ENCODE results near the gene AGBL4. TPM values are rescaled to one million over a fixed set of nuclear protein-coding genes. Genes with fewer than 3 reads are reported as not detected.

The AGBL4 gene
- total and polyA plus RNA-seq, 2 donors = 0.18 to 0.24 TPM

DNA sequence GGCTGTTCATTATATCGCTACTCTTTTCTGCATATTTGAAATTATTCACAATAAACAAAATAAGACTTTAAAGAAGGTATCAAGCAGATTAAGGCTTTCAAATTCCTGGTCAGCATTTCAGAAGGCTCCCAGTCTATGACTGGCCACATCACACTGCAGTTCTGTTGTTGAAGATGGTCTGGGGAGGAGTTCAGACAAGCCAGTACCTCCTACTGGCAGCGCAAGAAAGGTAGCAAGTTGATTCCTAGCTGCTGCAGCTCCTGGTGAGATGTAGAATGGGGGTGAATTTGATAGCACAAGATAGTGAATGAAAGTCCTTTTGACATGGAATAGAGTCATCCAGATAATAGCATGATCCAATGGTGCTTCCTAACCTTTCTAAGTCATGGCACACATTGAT lies 1158.8 kb downstream of the AGBL4 start:
- no peaks in the 10 kb centered on the region for H3K36me3 ChIP-seq (ENCODE audit: control insufficient read depth in 2 of 2, insufficient read depth in 2 of 2, low read length in 1 of 2)
- 81% methylated on average over 2 of the region's 2 CpGs for WGBS
- H3K4me1 ChIP-seq (ENCODE audit: control insufficient read depth in 2 of 2, insufficient read depth in 2 of 2, low read length in 2 of 2) = no peaks in the 10 kb centered on the region

DNA sequence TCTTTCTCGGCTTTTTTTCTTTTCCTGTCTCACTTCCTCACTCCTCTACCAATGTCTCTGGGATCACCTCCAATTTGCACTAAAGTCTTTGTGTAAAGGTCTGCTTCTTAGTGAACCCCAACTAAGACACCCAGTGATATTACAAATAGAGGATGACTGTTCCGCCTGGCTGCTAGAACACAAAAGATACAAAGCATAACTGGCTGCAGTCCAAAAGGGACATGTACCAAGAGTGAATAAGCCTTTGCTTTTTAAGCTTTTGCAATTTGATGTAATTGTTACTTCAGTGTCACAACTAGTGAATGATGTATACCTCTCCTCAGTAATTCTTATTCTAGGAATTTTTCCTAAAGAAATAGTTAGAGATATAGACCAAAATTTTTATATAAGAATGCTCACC lies 1164.3 kb downstream of the AGBL4 start:
- DNase-seq (ENCODE audit: low read depth in 6 of 9, low spot score in 9 of 9) = no peak
- Histone ChIP-seq H3K4me3 (ENCODE audit: low read length in 2 of 2) (no peak overlapping the region), H3K36me3 (ENCODE audit: control insufficient read depth in 2 of 2, insufficient read depth in 2 of 2, low read length in 1 of 2) (no peaks in the 10 kb centered on the region), H3K4me1 (ENCODE audit: control insufficient read depth in 2 of 2, insufficient read depth in 2 of 2, low read length in 2 of 2) (no peaks in the 10 kb centered on the region), H3K27ac (ENCODE audit: low read depth in 1 of 2, low read length in 1 of 2) (no peak overlapping the region), H3K27me3 (ENCODE audit: control insufficient read depth in 2 of 2, insufficient read depth in 1 of 2, low read length in 1 of 2) (no peaks in the 10 kb centered on the region), H3K9me3 (ENCODE audit: control insufficient read depth in 2 of 2, insufficient read depth in 1 of 2, low read length in 1 of 2) (no peaks in the 10 kb centered on the region)
- 68% methylated on average over 2 of the region's 2 CpGs for WGBS

More for the DNA sequence above, 1158.8 kb downstream of the AGBL4 start:
- Histone ChIP-seq H3K4me3 (ENCODE audit: low read length in 2 of 2) (no peak overlapping the region), H3K9me3 (ENCODE audit: control insufficient read depth in 2 of 2, insufficient read depth in 1 of 2, low read length in 1 of 2) (no peaks in the 10 kb centered on the region), H3K27me3 (ENCODE audit: control insufficient read depth in 2 of 2, insufficient read depth in 1 of 2, low read length in 1 of 2) (no peaks in the 10 kb centered on the region), H3K27ac (ENCODE audit: low read depth in 1 of 2, low read length in 1 of 2) (no peak overlapping the region)
- no peak for DNase-seq (ENCODE audit: low read depth in 6 of 9, low spot score in 9 of 9)

DNA sequence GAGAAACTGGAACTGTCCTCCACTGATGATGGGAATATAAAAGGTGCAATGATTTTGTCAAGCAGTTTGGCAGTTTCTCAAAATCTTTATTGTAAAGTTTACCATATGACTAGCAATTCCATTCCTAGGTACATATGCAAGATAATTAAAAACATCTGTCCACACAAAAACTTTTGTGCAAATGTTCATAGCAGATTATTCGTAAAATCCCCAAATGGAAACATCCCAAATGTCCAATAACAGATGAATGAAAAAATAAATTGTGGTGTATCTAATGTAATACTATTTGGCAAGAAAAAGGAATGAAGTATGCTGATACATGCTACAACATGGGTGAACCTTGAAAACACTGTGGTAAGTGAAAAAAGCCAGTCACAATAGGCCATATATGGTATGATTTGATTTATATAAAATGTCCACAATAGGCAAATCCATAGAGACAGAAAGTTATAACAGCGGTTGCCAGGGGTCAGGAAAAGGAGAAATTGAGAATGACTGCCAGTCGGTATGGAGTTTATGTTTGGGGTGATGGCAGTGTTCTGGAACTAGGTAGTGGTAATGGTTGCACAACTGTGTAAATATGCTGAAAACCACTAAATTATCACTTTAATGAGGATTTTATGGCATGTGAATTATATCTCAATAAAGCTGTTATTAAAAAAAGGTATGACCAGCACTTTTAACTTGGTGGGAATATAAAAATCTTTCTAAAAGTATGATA lies 1165.4 kb downstream of the AGBL4 start:
- Histone ChIP-seq H3K27ac (ENCODE audit: low read depth in 1 of 2, low read length in 1 of 2) (no peak overlapping the region), H3K4me1 (ENCODE audit: control insufficient read depth in 2 of 2, insufficient read depth in 2 of 2, low read length in 2 of 2) (no peaks in the 10 kb centered on the region)
- WGBS = 77% methylated on average over 3 of the region's 3 CpGs

DNA sequence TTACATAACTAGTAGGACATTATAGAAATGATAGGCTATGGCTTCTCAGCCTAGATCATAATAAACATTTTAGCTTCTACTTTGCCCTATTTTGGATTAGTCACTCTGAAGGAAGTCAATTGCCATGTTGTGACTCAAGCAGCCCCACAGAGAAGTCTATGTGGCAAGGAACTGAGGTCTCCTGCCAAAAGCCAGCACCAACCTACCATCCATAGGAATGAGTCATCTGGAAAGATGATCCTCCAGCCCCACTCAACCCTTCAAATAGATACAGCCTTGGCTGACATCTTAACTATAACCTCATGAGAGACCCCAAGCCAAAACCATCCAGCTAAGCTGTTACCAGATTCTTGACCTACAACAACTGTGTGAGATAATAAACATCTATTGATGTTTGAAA lies 1170.7 kb downstream of the AGBL4 start:
- Histone ChIP-seq H3K36me3 (ENCODE audit: control insufficient read depth in 2 of 2, insufficient read depth in 2 of 2, low read length in 1 of 2) (no peaks in the 10 kb centered on the region), H3K9me3 (ENCODE audit: control insufficient read depth in 2 of 2, insufficient read depth in 1 of 2, low read length in 1 of 2) (no peaks in the 10 kb centered on the region), H3K4me3 (ENCODE audit: low read length in 2 of 2) (no peak overlapping the region), H3K27me3 (ENCODE audit: control insufficient read depth in 2 of 2, insufficient read depth in 1 of 2, low read length in 1 of 2) (no peaks in the 10 kb centered on the region), H3K27ac (ENCODE audit: low read depth in 1 of 2, low read length in 1 of 2) (no peak overlapping the region), H3K4me1 (ENCODE audit: control insufficient read depth in 2 of 2, insufficient read depth in 2 of 2, low read length in 2 of 2) (no peaks in the 10 kb centered on the region)
- DNase-seq (ENCODE audit: low read depth in 6 of 9, low spot score in 9 of 9) = no peak

More for the DNA sequence above, 1165.4 kb downstream of the AGBL4 start:
- DNase-seq (ENCODE audit: low read depth in 6 of 9, low spot score in 9 of 9) = no peak
- Histone ChIP-seq H3K36me3 (ENCODE audit: control insufficient read depth in 2 of 2, insufficient read depth in 2 of 2, low read length in 1 of 2) (no peaks in the 10 kb centered on the region), H3K4me3 (ENCODE audit: low read length in 2 of 2) (no peak overlapping the region), H3K27me3 (ENCODE audit: control insufficient read depth in 2 of 2, insufficient read depth in 1 of 2, low read length in 1 of 2) (no peaks in the 10 kb centered on the region), H3K9me3 (ENCODE audit: control insufficient read depth in 2 of 2, insufficient read depth in 1 of 2, low read length in 1 of 2) (no peaks in the 10 kb centered on the region)

DNA sequence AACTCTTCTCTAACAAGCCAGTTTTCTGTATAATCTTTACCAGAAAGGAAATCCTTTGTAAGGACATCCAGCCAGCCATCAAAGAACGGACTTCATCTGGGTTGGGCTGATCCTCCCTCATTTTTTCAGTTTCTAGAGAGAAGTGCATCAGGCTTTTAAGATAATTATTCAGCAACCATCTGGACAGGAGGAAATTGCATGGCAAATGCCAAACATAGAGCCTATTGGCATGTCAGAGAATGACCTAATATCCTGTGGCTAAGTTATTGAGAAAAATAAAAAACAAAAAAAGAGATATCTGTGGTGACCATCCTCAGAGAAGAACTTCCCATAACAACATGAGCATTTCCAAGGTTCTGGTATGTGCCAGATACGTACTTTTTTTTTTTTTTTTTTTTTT lies 1172.1 kb downstream of the AGBL4 start:
- 58% methylated on average over 2 of the region's 2 CpGs for WGBS
- no peaks in the 10 kb centered on the region for H3K4me1 ChIP-seq (ENCODE audit: control insufficient read depth in 2 of 2, insufficient read depth in 2 of 2, low read length in 2 of 2)
- H3K27me3 ChIP-seq (ENCODE audit: control insufficient read depth in 2 of 2, insufficient read depth in 1 of 2, low read length in 1 of 2) = no peaks in the 10 kb centered on the region
- no peak overlapping the region for H3K4me3 ChIP-seq (ENCODE audit: low read length in 2 of 2)
- no peaks in the 10 kb centered on the region for H3K36me3 ChIP-seq (ENCODE audit: control insufficient read depth in 2 of 2, insufficient read depth in 2 of 2, low read length in 1 of 2)
- H3K9me3 ChIP-seq (ENCODE audit: control insufficient read depth in 2 of 2, insufficient read depth in 1 of 2, low read length in 1 of 2) = no peaks in the 10 kb centered on the region
- no peak overlapping the region for H3K27ac ChIP-seq (ENCODE audit: low read depth in 1 of 2, low read length in 1 of 2)
- DNase-seq (ENCODE audit: low read depth in 6 of 9, low spot score in 9 of 9) = no peak

DNA sequence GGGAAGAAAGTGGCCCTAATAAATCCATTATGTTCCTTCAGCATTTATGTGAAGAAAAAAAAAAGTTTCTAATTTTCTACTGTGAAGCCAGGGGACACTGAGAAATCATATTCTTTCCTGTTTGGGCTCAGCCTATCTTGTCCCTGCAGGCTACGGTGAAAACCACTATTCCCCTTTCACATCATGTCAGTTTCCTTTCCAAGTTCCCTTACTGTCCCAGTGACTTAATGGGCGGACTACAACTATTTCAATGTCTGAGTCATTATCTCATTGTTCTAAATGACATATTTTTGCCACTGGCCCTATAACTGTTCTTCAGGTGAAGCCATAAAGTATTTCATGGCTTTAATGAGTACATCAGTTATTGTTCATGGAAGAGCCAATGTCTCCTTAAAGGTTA lies 1175.7 kb downstream of the AGBL4 start:
- DNase-seq (ENCODE audit: low read depth in 6 of 9, low spot score in 9 of 9) = peak in 1 of 9 donors; percentile 9
- 80% methylated on average over 2 of the region's 2 CpGs for WGBS
- Histone ChIP-seq H3K4me3 (ENCODE audit: low read length in 2 of 2) (no peak overlapping the region), H3K27me3 (ENCODE audit: control insufficient read depth in 2 of 2, insufficient read depth in 1 of 2, low read length in 1 of 2) (no peaks in the 10 kb centered on the region), H3K27ac (ENCODE audit: low read depth in 1 of 2, low read length in 1 of 2) (no peak overlapping the region), H3K4me1 (ENCODE audit: control insufficient read depth in 2 of 2, insufficient read depth in 2 of 2, low read length in 2 of 2) (no peaks in the 10 kb centered on the region), H3K36me3 (ENCODE audit: control insufficient read depth in 2 of 2, insufficient read depth in 2 of 2, low read length in 1 of 2) (no peaks in the 10 kb centered on the region), H3K9me3 (ENCODE audit: control insufficient read depth in 2 of 2, insufficient read depth in 1 of 2, low read length in 1 of 2) (no peaks in the 10 kb centered on the region)

DNA sequence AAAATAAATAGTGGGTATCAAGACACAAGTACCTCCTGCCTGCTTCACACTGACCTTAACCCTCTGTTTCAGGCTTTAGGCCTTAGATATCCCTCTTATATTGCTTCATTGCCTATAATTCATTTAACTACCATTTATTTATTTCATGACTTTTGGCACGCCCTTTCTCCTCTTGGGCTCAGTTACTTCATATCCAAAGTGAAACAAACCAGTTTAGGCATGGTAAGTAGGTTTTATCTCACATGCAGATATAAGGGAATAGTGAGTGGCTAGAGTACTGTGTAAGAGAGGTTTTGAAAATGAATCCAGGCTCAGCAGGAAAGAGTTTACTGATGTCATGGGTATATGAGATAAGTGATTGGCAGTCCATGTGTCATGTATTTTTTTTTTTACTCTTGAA lies 1177.3 kb downstream of the AGBL4 start:
- H3K27ac ChIP-seq (ENCODE audit: low read depth in 1 of 2, low read length in 1 of 2) = no peak overlapping the region
- no peaks in the 10 kb centered on the region for H3K36me3 ChIP-seq (ENCODE audit: control insufficient read depth in 2 of 2, insufficient read depth in 2 of 2, low read length in 1 of 2)
- H3K4me1 ChIP-seq (ENCODE audit: control insufficient read depth in 2 of 2, insufficient read depth in 2 of 2, low read length in 2 of 2) = no peaks in the 10 kb centered on the region
- WGBS = 100% methylated on average over 1 of the region's 1 CpG
- DNase-seq (ENCODE audit: low read depth in 6 of 9, low spot score in 9 of 9) = no peak
- H3K27me3 ChIP-seq (ENCODE audit: control insufficient read depth in 2 of 2, insufficient read depth in 1 of 2, low read length in 1 of 2) = no peaks in the 10 kb centered on the region
- no peaks in the 10 kb centered on the region for H3K9me3 ChIP-seq (ENCODE audit: control insufficient read depth in 2 of 2, insufficient read depth in 1 of 2, low read length in 1 of 2)
- H3K4me3 ChIP-seq (ENCODE audit: low read length in 2 of 2) = no peak overlapping the region

DNA sequence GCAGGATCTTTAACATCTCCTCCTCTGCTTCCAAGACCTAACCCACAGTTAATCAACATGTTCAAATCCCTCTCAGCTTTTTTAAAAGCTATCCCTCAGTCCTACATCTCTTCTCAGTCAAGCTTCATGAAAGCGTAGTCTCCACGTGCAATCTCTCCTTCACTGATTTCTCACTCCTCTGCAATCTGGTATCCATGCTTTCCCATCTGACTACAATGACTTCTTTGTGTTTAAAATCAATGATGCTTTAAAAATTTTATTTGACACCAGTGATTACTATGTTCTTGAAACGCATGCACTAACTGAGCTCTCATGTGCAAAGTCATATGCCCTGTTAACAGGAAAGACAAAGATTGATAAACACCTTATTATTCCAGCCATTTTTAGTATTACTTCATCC lies 1179.6 kb downstream of the AGBL4 start:
- Histone ChIP-seq H3K4me1 (ENCODE audit: control insufficient read depth in 2 of 2, insufficient read depth in 2 of 2, low read length in 2 of 2) (no peaks in the 10 kb centered on the region), H3K4me3 (ENCODE audit: low read length in 2 of 2) (no peak overlapping the region), H3K27me3 (ENCODE audit: control insufficient read depth in 2 of 2, insufficient read depth in 1 of 2, low read length in 1 of 2) (no peaks in the 10 kb centered on the region), H3K27ac (ENCODE audit: low read depth in 1 of 2, low read length in 1 of 2) (no peak overlapping the region), H3K36me3 (ENCODE audit: control insufficient read depth in 2 of 2, insufficient read depth in 2 of 2, low read length in 1 of 2) (no peaks in the 10 kb centered on the region), H3K9me3 (ENCODE audit: control insufficient read depth in 2 of 2, insufficient read depth in 1 of 2, low read length in 1 of 2) (no peaks in the 10 kb centered on the region)
- DNase-seq (ENCODE audit: low read depth in 6 of 9, low spot score in 9 of 9) = no peak
- 94% methylated on average over 3 of the region's 3 CpGs for WGBS

DNA sequence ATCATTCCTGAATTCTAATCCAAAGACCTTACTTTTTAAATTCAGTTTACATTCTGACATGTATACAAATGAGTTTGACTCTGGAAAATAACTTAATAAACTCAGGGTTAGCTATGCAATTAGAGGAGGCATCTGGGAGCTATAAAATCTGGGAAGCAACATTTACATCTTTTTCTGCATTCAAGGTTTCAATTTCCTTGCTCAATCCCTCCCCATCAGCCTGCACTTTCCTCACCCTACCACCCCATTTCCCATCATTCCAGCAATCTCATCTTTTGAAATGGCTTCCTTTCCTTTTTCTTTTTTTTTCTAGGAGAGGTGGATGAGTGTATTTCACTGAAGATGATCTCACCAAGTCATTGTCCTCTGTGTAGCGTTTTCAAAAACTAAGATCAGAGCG lies 1181.8 kb downstream of the AGBL4 start:
- no peak overlapping the region for H3K27ac ChIP-seq (ENCODE audit: low read depth in 1 of 2, low read length in 1 of 2)
- H3K4me3 ChIP-seq (ENCODE audit: low read length in 2 of 2) = no peak overlapping the region
- DNase-seq (ENCODE audit: low read depth in 6 of 9, low spot score in 9 of 9) = no peak
- H3K9me3 ChIP-seq (ENCODE audit: control insufficient read depth in 2 of 2, insufficient read depth in 1 of 2, low read length in 1 of 2) = no peaks in the 10 kb centered on the region
- H3K4me1 ChIP-seq (ENCODE audit: control insufficient read depth in 2 of 2, insufficient read depth in 2 of 2, low read length in 2 of 2) = no peaks in the 10 kb centered on the region
- H3K27me3 ChIP-seq (ENCODE audit: control insufficient read depth in 2 of 2, insufficient read depth in 1 of 2, low read length in 1 of 2) = no peaks in the 10 kb centered on the region
- 47% methylated on average over 2 of the region's 2 CpGs for WGBS
- no peaks in the 10 kb centered on the region for H3K36me3 ChIP-seq (ENCODE audit: control insufficient read depth in 2 of 2, insufficient read depth in 2 of 2, low read length in 1 of 2)
